NCI-H526 (cell line): ENCODE measurements around the gene MPPED1.

Experiments used
- DNase-seq, 2 experiments: peaks; one replicate each; lab custom pipeline; 2025; lab: John Stamatoyannopoulos, UW

MPPED1 gene

DNA sequence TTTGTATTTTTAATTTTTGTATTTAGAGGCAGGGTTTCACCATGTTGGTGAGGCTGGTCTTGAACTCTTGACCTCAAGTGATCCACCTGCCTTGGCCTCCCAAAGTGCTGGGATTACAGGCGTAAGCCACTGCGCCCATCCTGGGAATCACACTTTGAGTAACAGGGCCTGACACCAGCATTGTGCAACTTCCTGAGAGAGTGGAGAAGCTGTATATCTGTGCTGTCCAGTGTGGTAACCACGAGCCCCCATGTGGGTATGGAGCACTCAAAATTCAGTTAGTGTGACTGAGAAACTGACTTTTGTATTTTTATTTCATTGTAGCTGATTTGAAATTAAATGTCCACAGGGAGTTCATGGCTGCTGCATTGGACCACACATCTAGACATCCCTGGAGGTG lies 36.2 kb downstream of the MPPED1 start:
- no peak for DNase-seq

DNA sequence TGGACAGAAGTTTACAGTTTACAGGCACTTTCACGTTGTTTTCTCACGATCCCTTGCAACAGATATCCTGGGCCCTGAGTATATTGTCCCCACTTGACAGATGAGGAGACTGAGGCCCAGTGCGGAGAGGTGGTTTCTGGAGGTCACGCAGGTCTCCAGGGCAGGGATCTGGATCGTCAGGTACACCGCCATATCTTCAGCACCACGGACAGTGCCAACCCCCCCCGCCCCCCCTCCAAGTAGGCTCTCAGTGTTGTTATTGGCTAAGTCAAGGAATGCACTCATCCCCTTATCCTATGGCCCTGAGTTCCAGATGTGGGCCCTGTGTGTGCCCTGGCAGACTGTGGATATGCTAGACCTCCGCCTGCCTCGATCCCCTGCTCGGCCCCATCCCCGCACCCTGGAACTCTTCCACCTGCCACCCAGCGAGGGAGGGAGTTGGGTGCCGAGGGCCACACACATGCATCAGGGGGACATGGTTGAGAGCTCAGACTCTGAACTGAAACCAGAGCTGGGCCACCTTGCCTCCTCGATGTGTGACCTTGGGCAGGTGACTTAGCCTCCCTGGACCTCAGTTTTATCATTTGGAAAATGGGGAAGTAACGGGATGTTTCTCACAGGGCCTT lies 37.5 kb downstream of the MPPED1 start:
- no peak for DNase-seq

DNA sequence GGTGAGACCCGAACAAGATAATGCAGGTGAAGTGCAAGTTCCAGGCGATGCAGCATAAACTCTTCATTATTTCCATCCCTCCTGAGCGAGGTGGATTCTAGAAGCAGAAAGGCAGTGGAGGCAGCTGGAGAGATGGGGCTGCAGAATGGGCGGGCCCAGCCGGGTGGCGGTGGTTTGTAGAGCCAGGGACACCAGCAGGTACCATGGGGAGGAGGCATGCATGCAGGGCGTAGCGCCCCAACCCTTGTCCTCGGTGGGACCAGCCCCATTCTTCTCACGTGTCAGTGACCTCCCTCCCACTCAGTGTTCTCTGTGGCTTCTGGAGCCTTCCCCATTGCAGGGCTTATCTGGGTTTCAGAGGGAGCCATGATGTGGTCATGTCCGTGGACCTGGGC lies 38.0 kb downstream of the MPPED1 start:
- DNase-seq = no peak

DNA sequence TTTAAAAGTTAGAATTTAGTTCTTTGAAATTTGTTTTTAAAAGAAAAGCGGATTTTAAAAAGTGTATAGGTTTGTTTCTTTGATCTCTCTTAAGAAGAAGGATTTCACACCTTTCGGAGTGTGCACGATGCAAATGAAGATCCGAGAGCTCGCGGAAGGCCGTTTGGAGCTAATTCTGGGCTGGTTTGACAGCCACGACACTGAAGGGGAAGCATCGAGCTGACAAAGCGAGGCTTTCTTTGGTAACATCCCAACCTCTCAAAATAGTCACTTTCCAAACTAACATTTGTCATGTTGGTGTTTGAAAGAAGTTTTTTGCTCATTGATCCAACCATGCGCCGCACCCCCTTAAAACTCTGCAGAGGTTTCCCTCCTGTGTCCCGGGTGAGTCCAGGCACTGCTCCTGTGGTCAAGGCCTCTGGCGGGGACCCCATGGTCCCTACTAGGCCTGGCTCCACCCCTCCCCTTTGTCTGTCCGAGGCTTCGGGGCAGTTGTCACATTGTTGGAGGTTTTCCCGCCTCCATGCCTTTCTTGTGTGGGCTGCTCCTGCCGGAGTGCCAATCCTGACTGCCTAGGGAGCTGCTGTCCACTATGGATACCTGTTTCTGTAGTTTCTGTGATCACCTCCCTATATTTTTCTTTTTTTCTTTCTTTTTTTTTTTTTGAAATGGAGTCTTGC lies 39.7 kb downstream of the MPPED1 start:
- no peak for DNase-seq

DNA sequence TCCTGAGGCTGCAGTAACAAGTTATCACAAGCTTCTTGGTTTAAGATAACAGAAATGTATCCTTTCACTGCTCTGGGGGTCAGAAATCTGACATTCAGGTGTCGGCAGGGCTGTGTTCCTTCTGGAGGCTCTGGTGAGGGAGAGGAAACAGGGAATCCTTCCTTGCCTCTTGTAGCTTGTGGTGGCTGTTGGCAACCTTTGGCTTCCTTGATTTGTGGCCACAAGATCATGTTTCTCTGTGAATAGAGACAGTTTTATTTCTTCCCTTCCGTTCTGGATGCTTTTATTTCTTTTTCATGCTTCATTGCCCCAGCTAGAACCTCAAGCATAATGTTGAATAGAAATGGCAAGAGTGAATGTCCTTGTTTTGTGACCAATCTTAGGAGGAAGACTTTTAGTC lies 44.0 kb downstream of the MPPED1 start:
- no peak for DNase-seq

DNA sequence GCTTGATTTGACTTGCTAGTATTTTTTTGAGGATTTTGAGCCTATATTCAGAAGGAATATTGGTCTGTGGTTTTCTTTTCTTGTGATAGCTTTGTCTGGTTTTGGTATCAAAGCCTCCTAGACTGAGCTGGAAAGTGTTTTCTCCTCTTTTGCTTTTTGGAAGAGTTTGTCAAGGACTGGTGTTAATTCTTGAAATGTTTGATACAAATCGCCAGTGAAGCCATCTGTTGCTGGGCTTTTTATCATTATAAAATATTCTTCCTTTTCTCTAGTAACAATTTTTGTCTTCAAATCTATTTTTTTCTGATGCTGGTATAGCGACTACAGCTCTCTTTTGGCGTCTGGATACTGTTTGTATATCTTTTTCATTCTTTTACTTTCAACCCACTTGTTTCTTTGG lies 45.2 kb downstream of the MPPED1 start:
- DNase-seq = no peak

DNA sequence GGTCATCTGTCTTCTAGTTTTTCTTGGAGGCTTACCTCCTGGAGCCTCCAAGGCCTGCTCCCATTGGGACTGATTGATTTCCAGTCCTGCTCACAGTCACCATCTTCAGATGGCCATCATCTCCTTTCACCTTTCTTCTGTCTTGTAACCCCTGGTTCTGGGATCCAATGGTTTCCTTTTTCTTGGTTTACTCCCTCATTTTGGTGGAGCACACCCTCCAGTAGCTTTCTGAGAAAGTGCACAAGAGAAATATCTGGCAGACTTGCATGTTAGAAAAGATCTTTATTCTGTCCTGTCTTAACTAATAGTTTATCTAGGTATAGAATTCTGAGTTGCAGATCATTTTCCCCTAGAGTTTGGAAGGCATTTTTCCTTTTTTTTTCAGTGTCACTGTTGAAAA lies 50.9 kb downstream of the MPPED1 start:
- DNase-seq = no peak

DNA sequence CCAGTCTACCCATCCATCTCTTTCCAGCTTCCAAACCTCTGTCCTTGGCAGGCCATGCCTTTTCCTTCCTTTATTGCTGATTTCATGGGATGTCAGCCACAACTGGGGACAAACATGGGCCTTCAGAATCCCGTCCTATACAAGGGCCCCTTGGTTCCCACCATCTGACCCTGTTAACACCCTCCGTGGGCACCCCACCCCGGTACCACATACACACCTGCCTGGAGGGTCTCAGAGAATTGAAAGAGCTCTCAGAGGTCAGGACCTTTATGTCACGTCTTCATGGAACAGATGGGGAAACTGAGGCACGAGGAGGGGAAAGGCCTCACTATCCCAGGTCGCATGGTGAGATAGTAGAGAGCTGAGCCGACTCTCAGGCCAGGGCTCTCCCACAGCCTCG lies 53.0 kb downstream of the MPPED1 start:
- no peak for DNase-seq

DNA sequence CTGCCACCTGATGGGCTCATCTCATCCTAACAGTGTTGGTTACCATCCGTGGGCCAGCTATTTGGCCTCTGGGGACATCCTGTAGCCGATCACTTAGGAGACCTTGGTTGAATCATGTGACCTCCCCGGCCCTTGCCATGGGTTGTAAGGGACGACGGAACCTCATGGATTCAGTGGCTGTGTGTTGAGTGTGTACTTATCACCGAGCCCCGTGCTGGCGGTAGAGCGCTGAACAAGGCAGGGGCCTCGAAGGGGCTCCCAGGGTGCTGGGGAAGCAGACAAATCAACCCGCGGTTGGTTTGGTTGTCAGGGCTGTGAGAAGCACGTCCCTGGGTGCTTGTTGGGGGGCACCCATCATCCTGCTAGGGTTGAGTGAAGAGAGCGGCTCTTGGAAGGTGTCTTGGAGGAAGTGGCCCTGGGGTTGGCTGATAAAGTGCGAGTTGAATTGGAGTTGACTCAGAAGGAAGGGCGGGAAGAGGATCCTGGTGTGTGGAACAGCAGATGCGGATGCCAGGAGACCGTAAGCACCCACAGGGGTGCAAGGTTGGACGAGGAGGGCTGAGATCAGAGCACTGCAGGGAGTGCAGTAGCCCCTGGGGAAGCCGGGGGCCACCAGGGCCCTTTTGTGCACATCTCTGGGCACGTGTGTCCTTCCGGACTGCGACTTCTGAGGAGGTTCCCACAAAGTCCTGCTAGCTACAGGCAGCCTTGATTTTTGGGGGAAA lies 53.6 kb downstream of the MPPED1 start:
- no peak for DNase-seq

DNA sequence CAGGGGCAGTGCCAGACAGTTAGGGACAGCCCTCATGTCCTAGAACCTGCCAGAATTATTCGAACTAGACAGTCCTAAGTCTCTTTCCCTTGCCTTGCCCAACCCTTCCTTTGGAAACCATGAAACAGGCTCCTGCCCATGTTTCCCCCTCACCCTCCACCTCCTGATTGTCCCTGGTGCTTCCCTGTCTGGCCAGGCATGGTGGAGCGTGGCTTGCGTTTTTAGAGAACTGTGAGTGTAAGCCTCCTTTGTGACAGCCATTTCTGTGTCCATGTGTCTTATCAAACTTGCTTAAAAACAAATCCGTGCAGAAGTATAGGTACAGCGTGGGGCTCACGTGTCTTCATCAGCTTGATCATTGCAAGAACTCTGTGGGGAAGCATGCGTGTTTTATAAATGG lies 54.9 kb downstream of the MPPED1 start:
- DNase-seq = no peak

DNA sequence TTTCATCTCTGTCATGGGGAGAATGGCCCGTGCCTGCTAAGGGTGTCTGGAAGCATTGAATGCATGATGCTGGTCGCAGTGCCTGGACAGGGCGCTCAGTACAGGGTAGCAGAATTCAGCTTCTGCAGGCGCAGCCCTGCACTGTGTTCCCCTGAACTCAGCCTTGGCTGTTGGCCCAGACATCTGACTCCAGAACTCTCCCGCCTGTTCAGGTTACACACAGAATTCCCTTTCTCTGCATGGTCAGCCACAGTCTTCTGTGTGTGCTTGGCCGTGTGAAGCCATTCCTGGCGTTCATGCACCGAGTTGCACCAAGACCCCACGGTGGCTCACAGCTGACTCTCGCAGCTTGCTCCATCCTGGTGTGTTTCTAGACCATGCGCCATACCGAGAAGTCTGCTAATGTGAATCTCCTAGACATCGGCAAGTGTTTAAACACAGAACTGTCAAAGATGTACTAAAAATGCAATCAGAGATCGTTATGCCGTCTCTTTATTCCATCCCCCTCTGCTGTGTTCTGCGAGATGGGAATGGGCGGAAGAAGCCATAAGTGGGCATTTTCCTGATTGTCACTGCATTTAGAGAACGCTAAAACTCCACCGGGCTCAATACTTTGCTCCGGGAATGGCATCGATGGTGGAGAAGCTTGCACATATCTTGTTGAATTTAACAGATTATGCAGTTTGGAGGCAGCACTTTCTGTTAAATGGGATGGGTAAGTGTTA lies 55.6 kb downstream of the MPPED1 start:
- DNase-seq = no peak

DNA sequence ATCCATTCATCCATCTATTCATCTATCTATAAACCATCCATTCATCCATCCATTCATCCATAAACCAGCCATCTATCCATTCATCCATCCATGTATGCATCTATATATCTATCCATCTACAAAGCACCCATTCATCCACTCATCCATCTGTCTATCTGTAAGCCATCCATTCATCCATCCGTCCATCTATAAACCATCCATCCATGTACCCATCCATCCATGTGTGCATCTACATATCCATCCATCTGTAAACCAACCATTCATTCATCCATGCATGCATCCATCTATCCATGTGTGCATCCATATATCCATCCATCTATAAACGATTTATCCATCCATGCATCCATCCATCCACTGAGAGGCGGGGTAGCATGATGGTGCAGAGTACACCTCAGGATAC lies 58.4 kb downstream of the MPPED1 start:
- DNase-seq = no peak

DNA sequence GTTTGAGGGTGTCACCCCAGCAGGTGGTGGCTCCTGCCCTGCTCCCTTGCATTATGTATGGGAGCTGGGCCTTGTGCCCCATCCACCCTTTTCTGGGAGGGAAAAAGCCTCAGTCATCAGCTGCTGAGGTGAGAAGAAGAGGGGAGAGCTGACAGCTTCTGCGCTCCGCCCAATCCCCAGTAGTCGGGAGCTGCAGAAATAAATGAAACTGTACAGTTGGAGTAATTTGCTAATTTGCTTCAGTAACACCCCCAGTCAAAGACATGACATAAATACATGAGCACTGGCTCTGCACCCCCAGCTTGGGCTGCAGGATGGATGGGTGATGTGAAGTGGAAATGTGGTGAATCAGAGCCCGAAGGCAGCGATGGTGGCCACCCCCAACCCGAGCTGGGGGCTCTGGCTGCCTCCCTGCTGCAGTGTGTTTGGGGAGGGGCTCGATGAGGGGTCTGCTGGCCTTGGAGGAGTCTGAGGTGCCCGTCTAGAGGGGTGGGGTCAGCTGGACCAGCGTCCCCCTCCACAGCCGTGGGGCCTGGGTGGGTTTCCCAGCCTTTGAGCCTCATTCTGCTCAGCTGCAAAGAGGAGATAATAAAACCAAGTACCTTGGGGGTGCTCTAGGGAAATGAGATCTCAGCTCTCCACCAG lies 59.2 kb downstream of the MPPED1 start:
- DNase-seq = no peak

DNA sequence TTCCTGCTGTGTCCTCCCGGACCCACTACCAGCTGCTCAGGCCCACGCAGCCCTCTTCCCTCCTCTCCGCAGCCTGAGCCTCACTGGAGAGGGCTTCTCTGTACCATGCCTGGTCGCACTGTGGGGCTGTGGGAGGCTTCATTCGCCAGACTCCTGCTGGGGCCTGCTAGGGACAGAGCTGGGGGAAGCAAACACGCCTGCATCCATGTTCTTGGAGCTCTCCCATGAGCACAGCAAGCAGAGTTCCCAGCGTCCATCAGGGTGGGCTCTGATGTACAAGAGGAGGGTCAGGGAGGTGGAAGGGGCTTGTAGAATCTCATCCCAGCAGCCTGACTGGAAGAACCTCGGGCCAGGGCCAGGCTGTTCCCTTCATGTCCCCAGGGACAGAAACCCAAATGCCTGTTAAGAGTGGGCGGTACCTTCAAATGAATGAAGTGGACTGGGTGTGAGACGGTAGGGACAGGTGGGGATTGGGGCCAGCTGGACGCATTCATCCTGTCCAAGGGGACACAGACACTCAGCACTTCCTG lies 59.9 kb downstream of the MPPED1 start:
- DNase-seq = no peak

DNA sequence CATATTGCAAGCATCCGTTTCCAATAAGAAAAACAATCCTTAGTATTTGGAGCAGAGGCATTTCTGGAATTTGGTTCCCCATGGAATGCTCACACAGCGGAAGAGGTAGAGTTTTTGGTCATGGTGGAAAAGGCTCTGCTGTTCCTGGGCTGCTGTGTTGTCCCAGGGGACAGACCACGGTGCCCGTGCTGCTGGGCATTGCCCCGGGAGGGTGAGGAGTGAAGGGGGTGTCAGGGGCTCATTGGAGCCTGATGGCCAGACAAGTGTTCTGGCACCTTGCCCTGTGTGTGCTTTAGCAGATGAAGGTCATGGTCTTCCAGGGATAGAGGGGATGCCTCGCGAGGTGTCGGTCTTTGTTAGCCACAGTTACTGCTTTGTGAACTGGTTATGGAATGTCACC lies 61.2 kb downstream of the MPPED1 start:
- no peak for DNase-seq

DNA sequence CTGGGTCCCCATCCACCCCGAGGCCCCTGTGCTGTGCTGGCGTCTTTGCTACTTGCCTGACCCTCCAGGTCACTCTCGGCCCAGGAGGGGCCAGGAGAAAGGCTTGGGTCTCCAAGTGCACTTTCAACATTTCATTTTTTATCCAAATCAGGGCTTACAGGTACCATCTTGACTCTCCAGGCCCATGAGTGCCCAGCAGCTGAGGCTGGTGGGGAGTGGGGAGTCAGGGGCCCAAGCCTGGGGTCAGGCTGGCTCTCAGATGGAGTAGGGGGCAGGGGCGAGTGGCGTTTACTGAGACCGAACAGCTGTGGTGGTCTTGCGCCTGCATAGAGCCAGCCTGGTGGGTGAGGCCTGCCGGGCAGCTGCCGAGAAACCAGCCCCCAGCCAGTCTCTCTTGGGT lies 61.6 kb downstream of the MPPED1 start:
- no peak for DNase-seq

DNA sequence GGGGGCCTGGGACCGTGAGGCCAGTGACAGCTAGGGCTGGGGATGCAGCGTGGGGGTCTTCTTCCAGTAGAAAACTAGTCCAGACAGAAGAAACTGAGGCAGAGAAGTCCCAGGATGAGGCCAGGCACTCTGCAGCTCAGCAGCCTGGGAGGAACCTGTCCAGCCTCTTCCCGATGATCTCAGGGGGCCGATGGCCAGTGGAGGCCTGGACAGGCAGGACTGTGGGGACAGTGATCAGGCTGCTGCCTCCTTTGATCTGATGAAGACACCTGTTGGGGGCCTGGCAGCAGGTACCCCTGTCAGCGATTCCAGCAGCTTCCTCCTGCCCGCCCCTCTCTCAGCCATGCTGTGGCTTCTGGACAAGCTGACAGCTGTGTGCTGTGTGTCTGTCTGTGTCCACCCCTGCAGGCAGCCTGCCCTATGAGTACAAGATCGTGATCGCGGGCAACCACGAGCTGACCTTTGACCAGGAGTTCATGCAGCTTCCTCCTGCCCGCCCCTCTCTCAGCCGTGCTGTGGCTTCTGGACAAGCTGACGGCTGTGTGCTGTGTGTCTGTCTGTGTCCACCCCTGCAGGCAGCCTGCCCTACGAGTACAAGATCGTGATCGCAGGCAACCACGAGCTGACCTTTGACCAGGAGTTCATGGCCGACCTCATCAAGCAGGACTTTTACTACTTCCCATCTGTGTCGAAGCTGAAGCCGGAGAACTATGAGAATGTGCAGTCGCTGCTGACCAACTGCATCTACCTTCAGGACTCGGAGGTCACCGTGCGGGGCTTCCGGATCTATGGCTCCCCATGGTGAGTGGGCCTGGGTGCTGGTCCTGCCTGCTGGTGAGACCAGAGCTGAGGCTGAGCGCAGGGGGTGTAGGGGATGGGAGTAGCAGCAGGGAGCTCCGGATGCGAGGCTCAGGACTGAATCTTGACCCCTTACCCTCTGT lies 62.6 kb downstream of the MPPED1 start:
- no peak for DNase-seq

DNA sequence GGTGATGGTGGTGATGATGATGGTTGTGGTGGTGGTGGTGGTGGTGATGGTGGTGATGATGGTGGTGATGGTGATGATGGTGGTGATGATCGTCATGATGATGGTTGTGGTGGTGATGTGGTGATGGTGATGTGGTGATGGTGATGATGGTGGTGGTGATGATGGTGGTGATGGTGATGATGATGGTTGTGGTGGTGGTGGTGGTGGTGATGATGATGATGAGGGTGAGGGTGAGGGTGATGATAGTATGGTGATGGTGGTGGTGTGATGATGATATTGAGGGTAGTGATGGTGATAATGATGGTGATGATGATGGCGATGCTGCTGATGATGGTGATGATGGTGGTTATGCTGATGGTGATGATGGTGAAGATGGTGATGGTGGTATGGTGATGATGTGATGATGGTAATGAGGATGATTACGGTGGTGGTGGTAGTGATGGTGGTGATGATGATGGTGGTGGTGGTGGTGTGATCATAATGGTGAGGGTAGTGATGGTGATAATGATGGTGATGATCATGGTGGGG lies 63.8 kb downstream of the MPPED1 start:
- DNase-seq = no peak

DNA sequence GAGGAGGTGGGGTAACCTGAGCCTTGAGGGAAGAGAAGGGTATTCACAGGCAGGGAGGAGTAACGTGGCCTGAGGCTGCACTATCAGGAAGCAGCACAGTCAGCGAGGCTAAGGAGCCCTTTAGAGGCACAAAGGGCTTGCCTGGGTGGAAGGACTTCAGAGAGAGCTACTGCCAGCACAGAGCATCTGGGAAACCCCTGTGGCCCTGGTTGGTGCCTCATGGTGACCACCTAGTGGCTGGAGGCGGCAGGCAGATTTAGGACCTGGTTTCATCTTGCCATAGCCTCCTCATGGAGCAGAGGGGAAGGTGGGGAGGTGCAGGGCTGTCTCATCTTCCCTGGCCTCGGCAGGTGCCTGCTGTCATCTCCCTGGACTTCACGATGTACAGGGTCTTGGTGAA lies 64.5 kb downstream of the MPPED1 start:
- no peak for DNase-seq
